Hepatic stellate cell (primary cell): ENCODE measurements around the gene PABPC3.

Source experiments
- DNase-seq: peaks from one replicate; pipeline ENCODE4 v3.0.0; 2011; ENCODE audit warnings: low spot score

The PABPC3 gene

GRCh38 chr13:25112695-25113255 lies 16.8 kb downstream of the PABPC3 start:
- no peak for DNase-seq

DNA sequence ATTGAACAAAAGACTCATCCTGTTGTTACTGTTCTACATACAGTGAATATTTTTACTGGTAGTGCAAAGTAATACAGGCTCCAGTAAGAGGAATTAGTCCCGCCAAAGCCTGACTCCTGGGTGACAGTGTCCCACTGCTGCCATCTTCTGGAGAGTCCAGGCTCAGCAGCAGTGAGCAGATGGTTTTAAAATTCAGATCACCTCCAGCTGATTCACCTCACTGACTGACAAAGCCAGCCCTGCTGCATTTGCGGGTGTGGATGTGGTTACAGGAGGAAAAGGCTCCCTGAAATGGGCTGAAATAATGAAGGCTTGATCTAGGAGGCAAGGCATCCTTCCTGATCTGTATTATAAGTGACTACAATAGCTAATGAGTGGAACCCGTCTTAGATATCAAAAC lies 18.3 kb downstream of the PABPC3 start:
- peak; percentile 65 for DNase-seq

- DNase-seq = no peak
Observed at GRCh38 chr13:25116044-25116443, 20.1 kb downstream of the PABPC3 start.

DNA sequence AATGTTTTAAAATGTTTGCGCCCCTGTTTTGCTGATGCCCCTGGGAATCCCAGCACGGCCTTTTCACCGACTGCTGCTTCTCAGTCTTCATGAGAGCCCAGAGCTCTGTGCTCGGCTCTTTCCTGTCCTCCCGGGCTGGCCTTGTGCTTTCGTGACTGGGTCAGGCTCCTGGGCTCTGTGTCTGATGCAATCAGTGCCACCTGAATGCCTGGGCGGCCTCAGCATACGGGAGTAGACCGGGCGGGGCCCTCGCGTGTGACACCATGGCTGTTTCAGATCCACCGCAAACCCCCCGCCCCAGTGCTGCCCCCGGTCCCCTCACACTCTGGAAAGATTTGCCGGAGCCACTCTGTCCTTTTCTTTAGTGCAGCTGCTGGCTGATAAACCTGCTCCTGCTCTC lies 21.4 kb downstream of the PABPC3 start:
- no peak for DNase-seq

DNA sequence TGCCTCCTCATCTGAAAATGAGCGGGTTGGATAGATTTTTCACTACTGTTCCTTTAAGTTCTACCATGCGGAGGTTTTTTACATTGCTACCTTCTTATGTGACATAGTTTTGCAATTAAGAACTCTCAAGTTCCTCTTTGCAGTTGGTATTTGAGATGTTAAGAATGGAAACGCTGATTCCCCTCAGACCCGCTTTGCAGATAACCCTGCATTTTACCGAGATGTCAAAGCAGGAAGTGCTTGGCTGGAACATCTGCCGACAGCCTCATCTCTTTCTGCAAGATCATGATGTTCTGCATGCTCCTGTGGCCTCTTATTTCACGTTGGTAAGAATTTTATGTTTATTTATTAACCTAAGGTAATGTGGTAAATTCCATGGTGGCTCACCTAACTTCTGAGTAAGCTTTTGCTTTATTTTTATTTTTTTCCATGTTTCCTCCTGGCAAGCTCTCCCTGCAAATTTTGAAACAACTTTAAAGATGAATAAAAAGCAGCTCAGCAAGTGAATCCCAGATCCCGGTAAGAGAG lies 22.5 kb downstream of the PABPC3 start:
- no peak for DNase-seq

DNA sequence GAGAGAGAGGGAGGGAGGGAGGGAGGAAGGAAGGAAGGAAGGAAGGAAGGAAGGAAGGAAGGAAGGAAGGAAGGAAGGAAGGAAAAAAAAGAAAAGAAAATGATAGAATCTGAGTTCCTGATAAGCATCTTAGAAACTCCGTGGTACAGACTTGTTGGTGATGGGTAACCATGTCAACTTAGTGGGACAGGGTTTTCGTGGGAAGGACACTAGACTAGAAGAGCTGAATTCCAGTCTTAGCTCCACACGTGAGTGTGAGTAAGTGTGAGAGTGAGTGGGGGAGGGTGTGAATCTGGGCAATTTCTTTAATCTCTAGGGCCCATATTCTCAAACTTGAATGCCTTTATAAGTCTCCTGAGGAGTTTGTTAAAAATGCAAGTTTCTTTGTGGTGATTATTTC lies 35.0 kb downstream of the PABPC3 start:
- DNase-seq = no peak

DNA sequence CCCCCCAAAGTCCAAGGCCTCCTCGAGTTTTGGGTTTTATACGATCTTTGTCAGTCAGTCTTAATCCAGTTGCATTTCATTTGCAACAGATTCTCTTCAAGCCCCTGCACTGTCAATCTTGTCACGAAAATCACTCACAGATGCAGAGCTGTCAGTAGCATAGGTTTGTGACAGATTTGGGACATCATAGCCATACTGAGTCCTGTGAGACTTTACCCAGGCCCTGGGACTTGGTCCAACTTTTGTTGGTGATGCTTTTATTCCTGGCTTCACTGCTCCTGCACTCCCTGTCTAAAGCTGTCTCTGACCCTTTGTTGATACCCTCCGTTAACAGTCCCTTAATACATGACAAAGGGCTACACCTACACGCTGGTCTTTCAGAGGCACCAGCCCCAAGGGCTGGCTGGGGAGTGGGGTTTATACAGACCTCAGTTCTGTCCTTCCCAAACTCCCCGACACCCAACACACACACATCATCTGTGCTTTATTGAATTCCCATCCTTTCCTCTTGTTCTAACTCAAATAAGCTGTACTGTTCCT lies 36.0 kb downstream of the PABPC3 start:
- no peak for DNase-seq

- no peak for DNase-seq
Observed at GRCh38 chr13:25132751-25133390, 36.9 kb downstream of the PABPC3 start.

- no peak for DNase-seq
Observed at GRCh38 chr13:25135896-25136295, 40.0 kb downstream of the PABPC3 start.

DNA sequence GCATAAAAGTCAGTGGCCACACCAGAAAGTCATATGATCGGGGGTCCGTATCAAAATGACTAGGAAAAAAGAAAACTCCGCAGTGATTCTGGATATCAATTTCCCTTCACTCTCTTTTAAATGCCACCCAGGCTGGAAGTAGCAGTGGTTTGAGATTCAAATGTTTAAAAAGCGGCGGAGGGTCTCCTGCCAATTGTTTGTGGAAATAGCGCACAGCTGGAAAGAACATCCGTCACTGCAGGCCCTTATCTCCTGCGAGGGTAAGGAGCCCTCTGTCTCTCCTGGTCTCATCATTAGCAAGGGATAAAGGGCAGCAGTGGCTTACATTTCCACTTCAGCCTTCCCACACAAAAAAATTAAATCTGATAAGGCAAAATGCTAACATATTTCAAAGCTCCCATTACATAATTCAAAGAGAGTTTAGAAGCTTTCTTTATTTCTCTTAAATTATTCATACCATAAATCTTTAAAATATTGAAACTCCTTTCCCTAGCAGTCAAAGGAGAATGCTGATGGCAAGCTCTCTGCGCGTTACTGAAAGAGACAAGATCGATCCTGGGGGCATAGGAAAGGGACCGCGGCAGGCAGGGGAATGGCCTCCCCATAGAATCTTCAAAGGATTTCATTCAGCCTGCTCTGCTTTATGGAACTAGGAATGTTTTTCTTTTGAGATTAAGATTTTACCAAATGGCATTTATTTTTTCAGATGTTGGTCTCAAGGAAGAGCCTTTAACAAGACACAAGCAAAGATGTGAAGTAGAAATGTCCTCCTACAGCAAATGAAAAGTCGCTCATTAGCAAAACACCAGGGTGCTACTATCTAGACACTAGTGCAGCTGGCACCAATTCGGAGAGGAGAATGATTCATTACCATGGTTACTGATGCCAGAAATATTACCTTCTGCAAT lies 41.2 kb downstream of the PABPC3 start:
- DNase-seq = no peak

GRCh38 chr13:25137788-25138115 lies 41.8 kb downstream of the PABPC3 start:
- no peak for DNase-seq

- DNase-seq = no peak
Observed at GRCh38 chr13:25141042-25141441, 45.1 kb downstream of the PABPC3 start.

DNA sequence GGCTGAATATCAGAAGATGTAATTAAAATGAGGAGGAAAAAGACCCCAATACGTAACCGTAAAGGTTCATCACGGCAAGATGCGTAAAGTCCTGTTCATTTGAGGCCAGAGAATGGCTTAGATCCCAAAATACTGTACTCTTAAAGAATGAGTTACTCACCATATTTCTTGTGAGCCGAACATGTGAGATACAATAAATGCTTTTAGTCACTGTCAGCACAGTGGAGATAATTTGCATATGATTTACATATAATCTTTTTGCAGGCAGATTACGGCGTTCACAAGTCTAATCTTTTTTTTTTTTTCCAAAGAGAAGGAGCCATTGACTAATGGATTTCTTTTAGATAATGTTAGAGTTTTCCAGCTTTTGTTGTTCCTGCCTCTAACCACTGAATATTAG lies 47.8 kb downstream of the PABPC3 start:
- DNase-seq = no peak

GRCh38 chr13:25147638-25148401 lies 51.9 kb downstream of the PABPC3 start:
- DNase-seq = no peak

- no peak for DNase-seq
Observed at GRCh38 chr13:25148402-25148771, 52.5 kb downstream of the PABPC3 start.
